ENCODE data around the gene SPINT3.

The SPINT3 gene

DNA sequence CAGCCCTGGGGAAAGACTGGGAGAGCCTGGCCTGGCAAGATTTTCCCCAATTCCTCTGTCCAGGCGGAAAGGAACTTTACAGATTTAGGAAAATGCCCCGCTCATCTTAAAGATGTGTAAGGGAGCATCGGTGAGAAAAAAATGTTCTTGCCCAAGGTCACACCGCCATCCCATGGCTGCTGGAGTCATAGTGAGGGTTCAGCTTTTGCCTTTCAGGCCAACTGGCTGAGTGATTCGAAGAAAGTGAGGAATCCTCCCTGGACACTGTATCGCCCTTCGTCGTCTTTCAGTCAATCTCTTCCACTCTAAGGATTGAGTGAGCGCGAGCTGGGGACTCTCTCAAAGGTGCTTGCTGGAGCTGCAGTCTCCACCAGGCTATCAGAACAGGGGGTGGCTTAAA lies 44.5 kb downstream of the SPINT3 start:
- TF ChIP-seq, protein P1, sequence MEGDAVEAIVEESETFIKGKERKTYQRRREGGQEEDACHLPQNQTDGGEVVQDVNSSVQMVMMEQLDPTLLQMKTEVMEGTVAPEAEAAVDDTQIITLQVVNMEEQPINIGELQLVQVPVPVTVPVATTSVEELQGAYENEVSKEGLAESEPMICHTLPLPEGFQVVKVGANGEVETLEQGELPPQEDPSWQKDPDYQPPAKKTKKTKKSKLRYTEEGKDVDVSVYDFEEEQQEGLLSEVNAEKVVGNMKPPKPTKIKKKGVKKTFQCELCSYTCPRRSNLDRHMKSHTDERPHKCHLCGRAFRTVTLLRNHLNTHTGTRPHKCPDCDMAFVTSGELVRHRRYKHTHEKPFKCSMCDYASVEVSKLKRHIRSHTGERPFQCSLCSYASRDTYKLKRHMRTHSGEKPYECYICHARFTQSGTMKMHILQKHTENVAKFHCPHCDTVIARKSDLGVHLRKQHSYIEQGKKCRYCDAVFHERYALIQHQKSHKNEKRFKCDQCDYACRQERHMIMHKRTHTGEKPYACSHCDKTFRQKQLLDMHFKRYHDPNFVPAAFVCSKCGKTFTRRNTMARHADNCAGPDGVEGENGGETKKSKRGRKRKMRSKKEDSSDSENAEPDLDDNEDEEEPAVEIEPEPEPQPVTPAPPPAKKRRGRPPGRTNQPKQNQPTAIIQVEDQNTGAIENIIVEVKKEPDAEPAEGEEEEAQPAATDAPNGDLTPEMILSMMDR (IDR thresholded peaks at IDR 0.05; ENCODE audit: low read depth, low read length, missing control alignments) = no peak
- in situ Hi-C loops (cut with HindIII; ENCODE audit: low sequenced_read_pairs) = no loop called here
- DNase-seq (ENCODE audit: low read depth) = no peak
- peak overlapping the region; percentile 34 for H3K4me3 ChIP-seq (ENCODE audit: low read depth, low read length)

DNA sequence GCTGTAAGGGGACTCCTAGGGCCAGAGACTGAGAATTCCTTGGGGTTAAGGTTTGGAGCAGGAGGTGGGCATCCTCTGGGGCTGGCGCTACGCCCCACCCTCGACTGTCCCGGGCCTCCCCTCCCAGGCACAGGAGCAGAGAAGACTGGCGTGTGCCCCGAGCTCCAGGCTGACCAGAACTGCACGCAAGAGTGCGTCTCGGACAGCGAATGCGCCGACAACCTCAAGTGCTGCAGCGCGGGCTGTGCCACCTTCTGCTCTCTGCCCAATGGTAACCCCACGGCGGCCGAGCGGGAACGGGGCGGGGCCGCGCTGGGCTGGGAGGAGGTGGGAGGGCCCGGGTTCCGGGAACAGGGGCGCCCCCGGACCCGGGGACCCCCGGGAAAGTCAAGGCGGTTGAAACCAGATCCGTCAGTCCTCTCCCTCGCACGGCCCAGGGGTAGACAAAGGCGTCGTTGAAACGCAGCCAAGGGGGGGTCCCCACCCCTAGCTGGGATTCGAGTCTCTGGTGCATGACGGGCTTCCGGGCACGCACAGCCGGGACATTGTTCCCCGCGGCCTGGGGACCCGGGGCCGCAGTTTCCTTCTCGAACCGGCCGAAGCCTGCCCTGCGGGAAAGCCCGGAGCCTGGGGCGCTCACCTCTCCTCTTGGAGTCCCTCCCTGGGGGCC lies 45.0 kb downstream of the SPINT3 start:
- no peak for DNase-seq (ENCODE audit: low read depth)
- in situ Hi-C loops (cut with HindIII; ENCODE audit: low sequenced_read_pairs) = no loop called here
- TF ChIP-seq, protein P1 (IDR thresholded peaks at IDR 0.05; ENCODE audit: low read depth, low read length, missing control alignments) = no peak
- peak overlapping the region; percentile 34 for H3K4me3 ChIP-seq (ENCODE audit: low read depth, low read length)

DNA sequence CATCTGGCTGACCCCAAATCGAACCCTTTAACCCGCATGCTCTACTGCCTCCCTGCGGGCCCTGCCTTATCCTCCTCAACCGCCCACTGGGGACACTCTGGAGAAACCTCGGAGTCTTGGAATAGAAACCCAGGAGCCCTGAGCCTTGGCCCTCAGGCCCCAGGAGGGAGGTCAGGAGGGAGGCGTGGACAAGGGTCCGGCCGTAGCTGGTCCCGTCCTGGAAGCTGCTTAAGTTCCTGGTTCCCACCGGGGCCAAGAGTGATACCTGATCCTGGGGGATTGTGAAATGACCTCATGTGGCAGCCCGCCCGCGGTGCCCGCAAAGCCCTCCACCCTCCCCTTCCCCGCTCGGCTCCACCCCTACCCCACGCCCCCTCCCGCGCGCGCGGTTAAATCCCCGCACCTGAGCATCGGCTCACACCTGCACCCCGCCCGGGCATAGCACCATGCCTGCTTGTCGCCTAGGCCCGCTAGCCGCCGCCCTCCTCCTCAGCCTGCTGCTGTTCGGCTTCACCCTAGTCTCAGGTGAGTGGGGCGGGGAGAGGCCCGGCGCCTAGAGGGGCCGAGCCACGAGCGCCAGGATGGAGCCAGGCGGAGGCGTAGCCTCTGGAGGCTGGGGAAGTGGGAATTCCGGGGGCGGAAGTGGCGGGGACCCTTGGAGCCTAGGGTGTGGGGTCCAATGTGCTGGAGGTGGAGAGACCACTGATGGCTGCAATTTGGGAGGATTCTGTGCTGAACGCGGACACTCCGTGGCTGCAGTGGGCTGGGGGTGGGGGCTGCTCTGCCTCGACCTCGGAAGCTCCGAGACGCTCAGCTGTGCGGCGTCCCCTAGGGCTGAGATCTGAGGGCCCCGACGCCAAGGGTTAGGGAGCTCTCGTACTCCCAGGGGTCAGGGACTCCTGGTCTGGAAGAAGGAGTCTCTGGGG lies 45.8 kb downstream of the SPINT3 start, which contains the start of gene WFDC2:
Gene WFDC2 (plus strand): TSS at position 418 of the 926 bp plus-strand sequence. CDS start 29 bp downstream, at position 447.
- TF ChIP-seq, protein P1 (IDR thresholded peaks at IDR 0.05; ENCODE audit: low read depth, low read length, missing control alignments) = no peak
- in situ Hi-C loops (cut with HindIII; ENCODE audit: low sequenced_read_pairs) = no loop called here
- no peak for DNase-seq (ENCODE audit: low read depth)
- H3K4me3 ChIP-seq (ENCODE audit: low read depth, low read length) = peak within 1 kb of the TSS; percentile 34

DNA sequence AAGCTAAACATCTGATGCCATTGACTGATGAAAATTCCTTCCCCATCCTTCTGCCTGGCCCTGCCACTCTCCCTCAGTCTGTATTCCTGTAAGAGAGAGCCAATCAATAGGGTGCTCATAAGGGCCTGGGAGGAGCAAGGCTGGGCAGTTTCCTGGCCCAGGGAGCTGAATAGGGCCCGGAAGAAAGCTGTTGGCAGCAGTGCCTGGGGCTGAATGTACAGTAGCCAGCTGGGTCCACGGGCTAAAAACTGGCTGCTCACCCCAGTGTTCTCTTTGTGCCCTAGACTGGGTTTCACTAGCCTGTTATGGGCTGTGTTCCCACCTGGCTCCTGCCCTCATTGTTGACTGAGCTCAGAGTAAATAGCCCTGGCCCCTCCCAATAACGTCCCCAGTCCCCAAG lies 47.6 kb downstream of the SPINT3 start:
- TF ChIP-seq, protein P1 (IDR thresholded peaks at IDR 0.05; ENCODE audit: low read depth, low read length, missing control alignments) = no peak
- no peak for DNase-seq (ENCODE audit: low read depth)
- in situ Hi-C loops (cut with HindIII; ENCODE audit: low sequenced_read_pairs) = no loop called here

DNA sequence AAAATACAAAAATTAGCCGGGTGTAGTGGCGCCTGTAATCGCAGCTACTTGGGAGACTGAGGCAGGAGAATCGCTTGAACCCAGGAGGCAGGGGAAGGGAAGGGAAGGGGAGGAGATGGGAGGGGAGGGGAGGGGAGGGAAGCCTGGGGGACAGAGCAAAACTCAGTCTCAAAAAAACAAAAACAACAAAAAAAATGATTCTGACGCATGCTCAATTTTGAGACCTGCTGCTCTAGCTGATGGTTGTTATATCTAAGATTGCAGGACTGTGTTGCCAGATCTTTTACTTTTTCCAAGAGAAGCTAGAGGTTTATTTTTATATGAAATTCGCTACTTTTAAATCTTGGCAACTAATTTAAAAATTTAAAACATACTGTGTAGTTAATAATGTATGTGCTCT lies 48.2 kb downstream of the SPINT3 start:
- TF ChIP-seq, protein P1 (IDR thresholded peaks at IDR 0.05; ENCODE audit: low read depth, low read length, missing control alignments) = no peak
- no peak for DNase-seq (ENCODE audit: low read depth)
- H3K4me3 ChIP-seq (ENCODE audit: low read depth, low read length) = no peak overlapping the region
- in situ Hi-C loops (cut with HindIII; ENCODE audit: low sequenced_read_pairs) = no loop called here

More for the DNA sequence above, 47.6 kb downstream of the SPINT3 start:
- no peak overlapping the region for H3K4me3 ChIP-seq (ENCODE audit: low read depth, low read length)

DNA sequence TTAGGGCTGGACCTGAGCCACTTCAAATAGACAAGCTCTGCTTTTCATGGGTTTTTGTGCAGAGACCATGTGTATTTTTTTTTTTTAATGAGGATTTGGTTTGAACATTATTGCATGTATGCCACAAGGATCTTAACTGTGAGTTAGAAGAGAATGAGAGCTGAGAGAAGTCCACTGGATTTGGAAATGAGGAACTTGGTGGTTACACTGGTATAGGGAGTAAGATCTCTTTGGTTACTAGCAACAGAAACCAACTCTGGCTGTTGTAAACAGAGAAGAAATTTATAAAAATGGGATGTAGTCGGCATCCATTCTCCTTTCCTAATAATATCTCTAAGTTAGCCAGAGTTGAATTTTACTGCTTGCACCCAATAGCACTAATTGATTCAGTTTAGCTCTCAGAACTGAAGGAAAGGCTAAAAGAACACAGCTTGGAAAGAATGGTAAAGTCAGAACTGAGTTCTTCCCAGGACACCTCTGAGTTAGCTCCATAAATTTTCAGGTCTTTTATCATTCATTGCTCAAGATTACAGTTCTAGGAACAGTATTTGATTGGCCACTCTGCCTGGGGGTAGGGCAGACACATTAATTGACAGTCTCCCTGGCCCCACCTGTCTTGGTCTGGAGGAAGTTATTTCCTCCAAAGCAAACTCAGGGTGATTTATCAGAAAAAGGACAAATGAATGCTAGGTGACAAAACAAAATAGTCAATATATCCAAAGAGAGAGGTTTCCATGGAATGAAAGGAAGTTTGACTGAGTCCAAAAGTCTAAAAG lies 49.7 kb downstream of the SPINT3 start:
- H3K4me3 ChIP-seq (ENCODE audit: low read depth, low read length) = no peak overlapping the region
- TF ChIP-seq, protein P1 (IDR thresholded peaks at IDR 0.05; ENCODE audit: low read depth, low read length, missing control alignments) = no peak
- in situ Hi-C loops (cut with HindIII; ENCODE audit: low sequenced_read_pairs) = no loop called here
- no peak for DNase-seq (ENCODE audit: low read depth)

All from astrocyte of the cerebellum (primary cell).